Gastroesophageal sphincter (tissue), 3 donors: Measurements from ENCODE around the gene IL1RAPL2.

Experiments
- POLR2AphosphoS5 ChIP-seq: sonication (generic); formaldehyde crosslinking; IDR thresholded peaks from one replicate; pipeline ENCODE4 v1.6.1; 2017; ENCODE audit warnings: antibody characterized with exemption
- TF ChIP-seq, protein P1 (sequence below), 4 experiments: fragments of 200-600 bp in 2 of 4; fragments of 450-650 bp in 2 of 4; sonication (generic) in 1 of 4; IDR thresholded peaks; one replicate each; pipeline ENCODE4 v1.5.1; 2017 to 2019; ENCODE audit warnings: antibody characterized with exemption in 4 of 4, mild to moderate bottlenecking in 2 of 4, moderate library complexity in 2 of 4

DNA sequence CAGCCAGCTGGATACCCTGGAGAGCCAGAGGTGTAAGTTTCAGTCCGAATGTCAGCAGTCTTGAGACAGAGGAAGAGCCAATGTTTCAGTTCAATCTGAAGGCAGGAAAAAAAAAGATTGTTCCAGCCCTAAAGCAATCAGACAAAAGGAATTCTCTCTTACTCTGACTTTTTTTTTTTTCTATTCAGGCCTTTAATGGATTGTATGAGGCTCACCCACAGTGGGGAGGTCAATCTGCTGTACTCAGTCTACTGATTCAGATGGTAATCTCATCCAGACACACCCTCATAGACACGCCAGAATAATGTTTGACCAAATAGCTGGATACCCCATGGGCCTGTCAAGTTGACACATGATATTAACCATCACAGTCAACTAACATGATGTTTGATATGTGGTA lies 602.6 kb downstream of the IL1RAPL2 start:
- TF ChIP-seq POLR2AphosphoS5, result no peak
- TF ChIP-seq, protein P1, sequence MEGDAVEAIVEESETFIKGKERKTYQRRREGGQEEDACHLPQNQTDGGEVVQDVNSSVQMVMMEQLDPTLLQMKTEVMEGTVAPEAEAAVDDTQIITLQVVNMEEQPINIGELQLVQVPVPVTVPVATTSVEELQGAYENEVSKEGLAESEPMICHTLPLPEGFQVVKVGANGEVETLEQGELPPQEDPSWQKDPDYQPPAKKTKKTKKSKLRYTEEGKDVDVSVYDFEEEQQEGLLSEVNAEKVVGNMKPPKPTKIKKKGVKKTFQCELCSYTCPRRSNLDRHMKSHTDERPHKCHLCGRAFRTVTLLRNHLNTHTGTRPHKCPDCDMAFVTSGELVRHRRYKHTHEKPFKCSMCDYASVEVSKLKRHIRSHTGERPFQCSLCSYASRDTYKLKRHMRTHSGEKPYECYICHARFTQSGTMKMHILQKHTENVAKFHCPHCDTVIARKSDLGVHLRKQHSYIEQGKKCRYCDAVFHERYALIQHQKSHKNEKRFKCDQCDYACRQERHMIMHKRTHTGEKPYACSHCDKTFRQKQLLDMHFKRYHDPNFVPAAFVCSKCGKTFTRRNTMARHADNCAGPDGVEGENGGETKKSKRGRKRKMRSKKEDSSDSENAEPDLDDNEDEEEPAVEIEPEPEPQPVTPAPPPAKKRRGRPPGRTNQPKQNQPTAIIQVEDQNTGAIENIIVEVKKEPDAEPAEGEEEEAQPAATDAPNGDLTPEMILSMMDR (IDR thresholded peaks at IDR 0.05), result no peak
